ENCODE results near the gene BRSK1. TPM values are rescaled to one million over a fixed set of nuclear protein-coding genes. Genes with fewer than 3 reads are reported as not detected.

The BRSK1 gene
- total and polyA plus RNA-seq, 2 of the 8 experiments (the other 6 are each of a cell fraction or from before 2014, with no cell fraction given): 27.6 to 32.7 TPM

GRCh38 chr19:55312621-55313512 is 29.1 kb downstream of the BRSK1 start (continued):
- TF ChIP-seq, protein P1, sequence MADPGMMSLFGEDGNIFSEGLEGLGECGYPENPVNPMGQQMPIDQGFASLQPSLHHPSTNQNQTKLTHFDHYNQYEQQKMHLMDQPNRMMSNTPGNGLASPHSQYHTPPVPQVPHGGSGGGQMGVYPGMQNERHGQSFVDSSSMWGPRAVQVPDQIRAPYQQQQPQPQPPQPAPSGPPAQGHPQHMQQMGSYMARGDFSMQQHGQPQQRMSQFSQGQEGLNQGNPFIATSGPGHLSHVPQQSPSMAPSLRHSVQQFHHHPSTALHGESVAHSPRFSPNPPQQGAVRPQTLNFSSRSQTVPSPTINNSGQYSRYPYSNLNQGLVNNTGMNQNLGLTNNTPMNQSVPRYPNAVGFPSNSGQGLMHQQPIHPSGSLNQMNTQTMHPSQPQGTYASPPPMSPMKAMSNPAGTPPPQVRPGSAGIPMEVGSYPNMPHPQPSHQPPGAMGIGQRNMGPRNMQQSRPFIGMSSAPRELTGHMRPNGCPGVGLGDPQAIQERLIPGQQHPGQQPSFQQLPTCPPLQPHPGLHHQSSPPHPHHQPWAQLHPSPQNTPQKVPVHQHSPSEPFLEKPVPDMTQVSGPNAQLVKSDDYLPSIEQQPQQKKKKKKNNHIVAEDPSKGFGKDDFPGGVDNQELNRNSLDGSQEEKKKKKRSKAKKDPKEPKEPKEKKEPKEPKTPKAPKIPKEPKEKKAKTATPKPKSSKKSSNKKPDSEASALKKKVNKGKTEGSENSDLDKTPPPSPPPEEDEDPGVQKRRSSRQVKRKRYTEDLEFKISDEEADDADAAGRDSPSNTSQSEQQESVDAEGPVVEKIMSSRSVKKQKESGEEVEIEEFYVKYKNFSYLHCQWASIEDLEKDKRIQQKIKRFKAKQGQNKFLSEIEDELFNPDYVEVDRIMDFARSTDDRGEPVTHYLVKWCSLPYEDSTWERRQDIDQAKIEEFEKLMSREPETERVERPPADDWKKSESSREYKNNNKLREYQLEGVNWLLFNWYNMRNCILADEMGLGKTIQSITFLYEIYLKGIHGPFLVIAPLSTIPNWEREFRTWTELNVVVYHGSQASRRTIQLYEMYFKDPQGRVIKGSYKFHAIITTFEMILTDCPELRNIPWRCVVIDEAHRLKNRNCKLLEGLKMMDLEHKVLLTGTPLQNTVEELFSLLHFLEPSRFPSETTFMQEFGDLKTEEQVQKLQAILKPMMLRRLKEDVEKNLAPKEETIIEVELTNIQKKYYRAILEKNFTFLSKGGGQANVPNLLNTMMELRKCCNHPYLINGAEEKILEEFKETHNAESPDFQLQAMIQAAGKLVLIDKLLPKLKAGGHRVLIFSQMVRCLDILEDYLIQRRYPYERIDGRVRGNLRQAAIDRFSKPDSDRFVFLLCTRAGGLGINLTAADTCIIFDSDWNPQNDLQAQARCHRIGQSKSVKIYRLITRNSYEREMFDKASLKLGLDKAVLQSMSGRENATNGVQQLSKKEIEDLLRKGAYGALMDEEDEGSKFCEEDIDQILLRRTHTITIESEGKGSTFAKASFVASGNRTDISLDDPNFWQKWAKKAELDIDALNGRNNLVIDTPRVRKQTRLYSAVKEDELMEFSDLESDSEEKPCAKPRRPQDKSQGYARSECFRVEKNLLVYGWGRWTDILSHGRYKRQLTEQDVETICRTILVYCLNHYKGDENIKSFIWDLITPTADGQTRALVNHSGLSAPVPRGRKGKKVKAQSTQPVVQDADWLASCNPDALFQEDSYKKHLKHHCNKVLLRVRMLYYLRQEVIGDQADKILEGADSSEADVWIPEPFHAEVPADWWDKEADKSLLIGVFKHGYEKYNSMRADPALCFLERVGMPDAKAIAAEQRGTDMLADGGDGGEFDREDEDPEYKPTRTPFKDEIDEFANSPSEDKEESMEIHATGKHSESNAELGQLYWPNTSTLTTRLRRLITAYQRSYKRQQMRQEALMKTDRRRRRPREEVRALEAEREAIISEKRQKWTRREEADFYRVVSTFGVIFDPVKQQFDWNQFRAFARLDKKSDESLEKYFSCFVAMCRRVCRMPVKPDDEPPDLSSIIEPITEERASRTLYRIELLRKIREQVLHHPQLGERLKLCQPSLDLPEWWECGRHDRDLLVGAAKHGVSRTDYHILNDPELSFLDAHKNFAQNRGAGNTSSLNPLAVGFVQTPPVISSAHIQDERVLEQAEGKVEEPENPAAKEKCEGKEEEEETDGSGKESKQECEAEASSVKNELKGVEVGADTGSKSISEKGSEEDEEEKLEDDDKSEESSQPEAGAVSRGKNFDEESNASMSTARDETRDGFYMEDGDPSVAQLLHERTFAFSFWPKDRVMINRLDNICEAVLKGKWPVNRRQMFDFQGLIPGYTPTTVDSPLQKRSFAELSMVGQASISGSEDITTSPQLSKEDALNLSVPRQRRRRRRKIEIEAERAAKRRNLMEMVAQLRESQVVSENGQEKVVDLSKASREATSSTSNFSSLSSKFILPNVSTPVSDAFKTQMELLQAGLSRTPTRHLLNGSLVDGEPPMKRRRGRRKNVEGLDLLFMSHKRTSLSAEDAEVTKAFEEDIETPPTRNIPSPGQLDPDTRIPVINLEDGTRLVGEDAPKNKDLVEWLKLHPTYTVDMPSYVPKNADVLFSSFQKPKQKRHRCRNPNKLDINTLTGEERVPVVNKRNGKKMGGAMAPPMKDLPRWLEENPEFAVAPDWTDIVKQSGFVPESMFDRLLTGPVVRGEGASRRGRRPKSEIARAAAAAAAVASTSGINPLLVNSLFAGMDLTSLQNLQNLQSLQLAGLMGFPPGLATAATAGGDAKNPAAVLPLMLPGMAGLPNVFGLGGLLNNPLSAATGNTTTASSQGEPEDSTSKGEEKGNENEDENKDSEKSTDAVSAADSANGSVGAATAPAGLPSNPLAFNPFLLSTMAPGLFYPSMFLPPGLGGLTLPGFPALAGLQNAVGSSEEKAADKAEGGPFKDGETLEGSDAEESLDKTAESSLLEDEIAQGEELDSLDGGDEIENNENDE (IDR thresholded peaks at IDR 0.05; ENCODE audit: insufficient replicate concordance, low read length): no peak
- TF ChIP-seq POLR2A (IDR thresholded peaks at IDR 0.05; ENCODE audit: control extremely low read depth in 1 of 2, low read depth in 2 of 2, low read length in 2 of 2): no peak; a peak in 1 of 3 replicates
- no peak for TF ChIP-seq SAP30 (IDR thresholded peaks at IDR 0.05; ENCODE audit: insufficient read depth, insufficient replicate concordance, low read length)
- no peak for TF ChIP-seq PHF8 (conservative IDR thresholded peaks at IDR 0.05; ENCODE audit: low read depth, low read length)
- no peak for TF ChIP-seq CREB1 (IDR thresholded peaks at IDR 0.05)
- TF ChIP-seq ZNF274 (IDR thresholded peaks at IDR 0.05; ENCODE audit: borderline replicate concordance, extremely low read depth, low read length): no peak
- no peak for TF ChIP-seq GABPA (IDR thresholded peaks at IDR 0.05; ENCODE audit: borderline replicate concordance, insufficient read depth, low read length)
- no peak for TF ChIP-seq FOSL1 (IDR thresholded peaks at IDR 0.05; ENCODE audit: insufficient read depth, low read depth, low read length)
